GM19238 (cell line): ENCODE measurements around the gene MOV10L1.
A peak's percentile ranks its signal among the peaks of the same experiment; 100 is the strongest.

Experiments used
- DNase-seq: peaks from one replicate; pipeline ENCODE4 v3.0.0; 2011; ENCODE audit warnings: low spot score; ENCODE audit not compliant: insufficient read length

The MOV10L1 gene

DNA sequence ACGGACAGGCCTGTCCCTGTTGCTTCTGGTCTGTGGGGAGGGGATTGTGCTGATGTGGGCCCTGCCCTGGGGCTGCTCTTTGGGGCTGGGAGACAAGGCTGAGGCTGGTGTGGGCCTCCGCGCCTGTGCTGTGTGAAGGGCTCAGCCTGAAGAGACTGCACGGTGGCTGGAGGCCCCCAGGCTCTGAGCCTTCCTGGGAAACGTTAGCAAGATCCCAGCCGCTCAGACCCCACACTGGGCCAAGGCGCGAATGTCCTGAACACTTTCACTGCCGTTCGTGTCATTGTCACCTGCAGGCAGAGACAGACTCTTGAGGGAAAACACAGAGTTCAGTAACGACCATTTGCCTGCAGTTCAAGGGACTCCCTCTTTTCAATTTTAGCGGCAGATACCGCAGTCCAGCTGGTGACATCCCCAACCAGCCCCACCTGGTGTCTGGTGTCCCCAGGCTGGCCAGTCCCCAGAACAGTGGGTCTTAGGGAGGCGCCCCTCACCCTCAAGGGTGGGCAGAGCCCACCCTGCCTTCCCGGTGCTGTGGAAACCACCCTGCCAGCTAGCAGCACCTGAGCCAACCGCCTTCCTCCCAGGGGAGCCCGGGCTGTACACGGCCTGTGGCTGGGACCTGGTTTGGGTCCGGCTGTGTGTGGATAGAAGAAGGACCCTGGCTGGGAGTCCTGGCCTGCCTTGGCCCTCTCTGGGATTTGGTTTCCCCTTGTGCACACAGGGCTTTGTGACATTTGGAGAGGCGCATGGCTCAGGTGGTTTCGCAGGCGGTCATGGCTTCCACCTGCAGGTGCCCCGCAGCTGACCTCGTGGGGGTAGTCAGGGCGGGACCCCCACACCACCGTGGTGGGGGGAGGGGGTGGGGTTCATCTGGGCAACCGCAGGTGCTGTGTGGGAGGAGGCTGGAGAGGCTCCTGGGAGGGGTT is 86.4 kb downstream of the MOV10L1 start:
- no peak for DNase-seq

GRCh38 chr22:50176850-50177536 is 87.2 kb downstream of the MOV10L1 start:
- no peak for DNase-seq

DNA sequence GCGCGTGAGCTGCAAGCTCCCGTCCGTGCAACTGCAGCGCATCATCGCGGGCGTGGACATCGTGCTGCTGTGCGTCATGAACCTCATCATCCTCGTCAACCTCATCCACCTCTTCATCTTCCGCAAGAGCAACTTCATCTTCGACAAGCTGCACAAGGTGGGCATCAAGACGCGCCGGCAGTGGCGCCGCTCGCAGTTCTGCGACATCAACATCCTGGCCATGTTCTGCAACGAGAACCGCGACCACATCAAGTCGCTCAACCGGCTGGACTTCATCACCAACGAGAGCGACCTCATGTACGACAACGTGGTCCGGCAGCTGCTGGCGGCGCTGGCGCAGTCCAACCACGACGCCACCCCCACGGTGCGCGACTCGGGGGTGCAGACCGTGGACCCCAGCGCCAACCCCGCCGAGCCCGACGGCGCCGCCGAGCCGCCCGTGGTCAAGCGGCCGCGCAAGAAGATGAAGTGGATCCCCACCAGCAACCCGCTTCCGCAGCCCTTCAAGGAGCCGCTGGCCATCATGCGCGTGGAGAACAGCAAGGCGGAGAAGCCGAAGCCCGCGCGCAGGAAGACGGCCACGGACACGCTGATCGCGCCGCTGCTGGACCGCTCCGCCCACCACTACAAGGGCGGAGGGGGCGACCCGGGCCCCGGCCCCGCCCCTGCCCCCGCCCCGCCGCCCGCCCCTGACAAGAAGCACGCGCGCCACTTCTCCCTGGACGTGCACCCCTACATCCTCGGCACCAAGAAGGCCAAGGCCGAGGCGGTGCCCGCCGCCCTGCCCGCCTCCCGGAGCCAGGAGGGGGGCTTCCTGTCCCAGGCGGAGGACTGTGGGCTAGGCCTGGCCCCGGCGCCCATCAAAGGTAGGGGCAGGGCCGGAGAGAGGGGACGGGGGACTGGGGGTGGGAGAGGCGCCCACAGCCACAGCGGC is 88.0 kb downstream of the MOV10L1 start:
- no peak for DNase-seq

DNA sequence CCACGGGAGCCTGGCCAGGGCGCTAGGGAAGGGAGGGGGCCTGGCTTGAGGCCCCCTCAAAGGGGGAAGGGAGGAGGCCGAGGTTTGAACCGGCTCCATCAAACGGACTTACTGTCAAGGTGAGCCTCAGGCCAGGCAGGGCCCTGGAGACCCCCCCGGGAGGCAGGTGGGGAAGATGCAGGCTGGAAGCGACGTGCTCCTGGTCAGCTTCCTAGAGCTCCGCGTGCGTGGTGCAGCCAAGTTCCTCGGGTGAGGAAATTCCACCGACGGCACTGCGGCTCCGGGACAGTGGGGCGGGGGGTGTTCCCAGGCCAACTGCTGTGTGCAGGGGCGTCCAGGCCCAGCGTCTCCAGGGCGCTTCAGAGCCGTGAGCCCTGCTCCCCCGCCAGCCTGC is 88.7 kb downstream of the MOV10L1 start:
- DNase-seq: no peak

DNA sequence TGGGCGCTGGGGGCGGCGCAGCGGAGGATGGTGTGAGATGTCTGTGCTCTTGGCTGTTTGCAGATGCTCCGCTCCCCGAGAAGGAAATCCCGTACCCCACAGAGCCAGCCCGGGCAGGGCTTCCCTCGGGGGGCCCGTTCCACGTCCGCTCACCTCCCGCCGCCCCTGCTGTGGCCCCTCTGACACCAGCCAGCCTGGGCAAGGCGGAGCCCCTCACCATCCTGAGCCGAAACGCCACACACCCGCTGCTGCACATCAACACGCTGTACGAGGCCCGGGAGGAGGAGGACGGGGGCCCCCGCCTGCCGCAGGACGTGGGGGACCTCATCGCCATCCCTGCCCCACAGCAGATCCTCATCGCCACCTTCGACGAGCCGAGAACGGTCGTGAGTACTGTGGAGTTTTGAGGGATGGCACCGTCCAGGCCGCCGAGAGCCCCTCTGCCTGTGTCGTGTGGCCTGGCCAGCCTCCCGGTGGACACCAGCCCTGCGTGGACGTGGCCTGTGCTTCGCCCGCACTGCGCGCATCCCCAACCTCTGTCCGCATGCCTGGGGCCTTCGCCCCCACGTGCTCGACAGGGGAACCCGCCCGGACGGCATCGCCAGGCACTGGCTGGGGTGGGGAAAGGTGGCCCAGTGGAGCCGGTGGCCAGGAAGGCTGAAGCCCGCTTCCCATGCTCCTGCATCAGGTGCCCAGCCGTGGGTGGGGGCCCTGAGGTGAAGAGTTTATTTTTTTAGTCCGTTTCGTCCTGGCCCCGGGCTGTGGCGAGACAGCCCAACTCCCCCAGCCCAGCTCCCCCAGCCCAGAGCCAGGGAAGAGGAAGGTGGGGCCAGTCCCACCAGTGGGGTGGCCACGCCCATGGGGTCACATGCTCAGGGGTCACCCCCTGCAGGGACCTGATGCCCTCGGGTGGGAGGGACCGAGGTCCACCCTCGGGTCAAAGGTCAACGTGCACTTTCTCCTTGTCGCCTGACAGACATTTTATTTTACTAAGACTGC is 89.4 kb downstream of the MOV10L1 start:
- no peak for DNase-seq

DNA sequence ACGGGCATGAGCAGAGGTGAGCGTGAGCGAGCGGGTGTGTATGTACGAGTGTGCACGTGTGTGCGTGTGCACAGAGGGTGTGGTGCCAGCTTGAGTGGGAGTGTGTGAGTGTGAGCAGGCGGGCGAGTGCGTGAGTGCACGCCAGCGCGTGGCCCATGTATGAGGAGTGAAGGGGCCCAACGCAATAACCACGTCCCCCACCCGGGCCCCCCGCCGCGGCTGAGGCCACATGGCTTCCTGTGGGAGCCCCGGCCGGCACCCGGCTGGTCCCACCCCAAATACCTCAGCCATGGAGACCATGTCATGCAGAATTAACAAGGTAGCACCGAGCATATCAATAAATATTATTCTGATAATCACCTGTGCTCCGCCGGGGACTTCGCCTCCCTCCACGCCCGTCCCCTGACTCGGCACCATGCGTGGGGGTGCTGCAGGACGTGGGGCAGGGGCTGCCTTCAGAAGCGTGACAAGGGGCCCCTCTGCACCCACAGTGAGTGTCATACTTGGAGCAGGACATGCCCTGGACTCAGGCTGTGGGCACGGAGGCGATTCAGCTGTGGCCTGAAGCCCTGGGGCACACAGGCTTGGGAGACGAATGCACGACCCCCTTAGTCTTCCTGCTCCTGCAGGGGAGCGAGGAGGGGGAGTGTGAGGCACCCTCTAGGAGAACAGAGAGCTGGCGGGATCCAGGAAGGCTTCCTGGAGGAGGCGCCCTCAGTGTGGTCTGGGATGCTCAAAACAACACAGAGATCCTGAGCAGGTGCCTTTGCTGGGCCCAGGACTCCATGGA is 90.3 kb downstream of the MOV10L1 start:
- no peak for DNase-seq

DNA sequence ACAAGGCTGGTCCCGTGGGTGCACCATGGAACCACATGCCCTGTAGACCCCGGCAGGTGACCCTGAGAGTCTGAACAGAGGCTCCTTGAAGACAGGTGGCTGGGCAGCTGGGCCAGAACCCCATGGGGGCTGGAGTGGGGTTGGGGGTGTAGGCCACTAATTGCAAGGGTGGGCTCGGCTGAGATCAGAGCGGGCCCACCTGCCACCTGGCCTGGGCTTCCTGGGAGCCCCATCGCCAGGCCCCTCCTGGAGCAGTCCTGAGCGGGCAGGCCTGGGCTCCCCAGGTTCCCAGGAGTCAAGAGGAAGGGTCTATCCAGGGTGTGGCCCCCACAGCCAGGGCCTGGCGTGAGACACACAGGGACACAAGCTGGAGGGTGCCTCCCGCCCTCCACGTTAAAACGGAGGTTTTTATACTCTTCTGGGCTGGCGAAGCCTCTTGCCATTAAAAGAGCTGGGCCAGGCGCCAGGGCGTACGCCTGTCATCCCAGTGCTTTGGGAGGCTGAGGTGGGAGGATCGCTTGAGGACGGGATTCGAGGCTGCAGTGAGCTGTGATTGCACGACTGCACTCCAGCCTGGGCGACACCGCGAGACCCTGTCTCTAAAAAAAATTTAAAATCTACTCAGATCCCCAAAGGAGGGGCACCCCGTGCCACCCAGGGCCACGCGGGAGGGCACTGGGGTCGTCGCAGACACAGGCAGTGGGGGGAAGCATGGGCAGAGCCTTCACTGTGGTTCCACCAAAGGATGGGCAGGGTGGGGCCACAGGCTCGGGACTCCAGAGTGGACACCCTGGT is 91.1 kb downstream of the MOV10L1 start:
- no peak for DNase-seq

- no peak for DNase-seq
Measured at GRCh38 chr22:50182176-50183081, 92.6 kb downstream of the MOV10L1 start.

- no peak for DNase-seq
Measured at GRCh38 chr22:50183141-50183971, 93.5 kb downstream of the MOV10L1 start.

- no peak for DNase-seq
Measured at GRCh38 chr22:50184004-50184901, 94.4 kb downstream of the MOV10L1 start.

DNA sequence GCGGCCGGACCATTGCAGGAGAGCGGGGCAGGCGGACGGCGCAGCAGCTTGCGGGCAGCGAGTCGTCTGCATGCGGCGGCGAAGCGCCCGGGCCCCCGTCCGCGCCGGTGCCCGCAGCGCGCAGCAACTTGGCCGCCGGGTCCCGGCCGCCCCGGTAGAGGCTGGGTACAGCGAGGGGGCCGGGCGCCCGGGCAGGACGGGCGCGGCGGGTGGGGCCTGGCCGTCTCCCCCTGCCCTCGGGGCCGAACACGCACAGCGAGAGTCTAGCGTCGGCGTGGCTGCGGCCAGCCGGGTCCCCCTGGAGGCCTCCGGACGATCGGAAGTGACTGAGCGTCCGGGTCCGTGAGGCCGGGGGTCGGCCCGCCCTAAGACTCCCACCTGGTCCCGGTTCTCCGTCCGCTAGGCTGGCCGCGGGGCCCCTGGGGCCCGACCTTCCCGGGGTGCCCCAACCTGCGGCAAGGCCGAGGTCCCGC is 95.1 kb downstream of the MOV10L1 start:
- DNase-seq: peak; percentile 47

DNA sequence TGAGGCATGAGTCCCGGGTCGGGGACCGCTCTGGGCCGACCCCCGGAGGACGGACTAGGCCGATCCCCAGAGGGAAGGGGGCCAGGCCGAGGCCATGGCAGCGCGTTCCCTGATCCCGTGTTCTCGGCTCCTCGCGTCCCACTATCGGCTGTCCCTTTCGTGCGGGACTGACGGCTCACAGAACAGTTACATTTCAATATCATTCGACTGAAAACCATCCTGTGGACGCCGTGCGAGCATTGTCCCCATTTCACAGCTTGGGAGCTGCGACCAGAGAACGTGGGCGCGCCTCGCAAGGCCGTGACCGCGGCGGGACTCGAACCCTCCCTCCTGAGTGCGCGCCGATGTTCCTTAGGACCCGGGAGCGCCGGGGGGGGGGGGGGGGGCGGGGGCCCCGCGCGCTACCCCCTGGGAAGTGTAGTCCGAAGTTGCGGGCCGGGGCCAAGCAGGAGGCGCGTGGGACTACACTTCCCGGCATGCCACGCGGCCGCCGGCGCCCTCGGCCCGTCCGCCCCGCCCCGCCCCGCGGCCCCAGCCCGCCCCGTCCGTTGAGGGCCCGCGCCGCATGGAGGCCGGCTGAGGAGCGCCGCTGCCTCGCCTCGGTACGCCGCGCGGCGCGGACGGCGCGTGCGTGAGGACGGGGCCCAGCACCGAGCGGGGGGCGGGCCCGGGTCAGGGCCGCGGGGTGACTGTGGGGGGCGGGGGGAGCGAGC is 95.7 kb downstream of the MOV10L1 start, which contains the start of gene TRABD:
Gene TRABD (plus strand): TSS at position 539 of the 713 bp plus-strand sequence. CDS start 7,148 bp downstream, outside the sequence.
- peak; percentile 98 for DNase-seq

GRCh38 chr22:50186181-50186714 is 96.4 kb downstream of the MOV10L1 start:
- no peak for DNase-seq

- no peak for DNase-seq
Measured at GRCh38 chr22:50186761-50187523, 97.1 kb downstream of the MOV10L1 start.
